Stimulated activated CD8-positive, alpha-beta memory T cell treated with anti-CD3 and anti-CD28 coated beads, Interleukin-15, amount 100 ng/mL, for 4 hours (primary cell): ENCODE measurements around the gene THAP9.

Source experiments
- DNase-seq, 2 donors: peaks; one replicate each; pipeline ENCODE4 v3.0.0-alpha.2; 2020; ENCODE audit warnings: low read depth in 2 of 2

Gene THAP9

GRCh38 chr4:82954212-82954611 is 53.7 kb downstream of the THAP9 start:
- no peak for DNase-seq

GRCh38 chr4:82957045-82957444 is 56.5 kb downstream of the THAP9 start:
- DNase-seq: no peak

GRCh38 chr4:82965763-82966162 is 65.2 kb downstream of the THAP9 start:
- no peak for DNase-seq

- no peak for DNase-seq
Measured at GRCh38 chr4:82968972-82969371, 68.4 kb downstream of the THAP9 start.

GRCh38 chr4:82969414-82969813 is 68.9 kb downstream of the THAP9 start:
- no peak for DNase-seq
